Keratinocyte (primary cell): Measurements from ENCODE around the gene NLGN1.

Experiments
- CTCF ChIP-seq, 3 experiments: IDR thresholded peaks in 1 of 3; conservative IDR thresholded peaks in 1 of 3; optimal IDR thresholded peaks in 1 of 3; 2 replicates in 2 of 3; 3 replicates in 1 of 3; pipeline versions ENCODE3 to v1.5.1; 2011; ENCODE audit warnings: low read length in 3 of 3, mild to moderate bottlenecking in 3 of 3, moderate library complexity in 2 of 3, control low read depth in 1 of 3, inconsistent platforms in 1 of 3; ENCODE audit not compliant: insufficient read depth in 2 of 3; ENCODE audit errors: extremely low read depth in 1 of 3
- EZH2 ChIP-seq: IDR thresholded peaks from one replicate; pipeline ENCODE4 v1.6.1; 2012; ENCODE audit warnings: inconsistent platforms, mild to moderate bottlenecking, low read length, moderate library complexity

GRCh38 chr3:174035328-174035886, 637.9 kb downstream of the NLGN1 start:
- TF ChIP-seq CTCF (optimal IDR thresholded peaks at IDR 0.05 in 1 of 3, IDR thresholded peaks at IDR 0.05 in 1 of 3, conservative IDR thresholded peaks at IDR 0.05 in 1 of 3; ENCODE audit: extremely low read depth in 1 of 3, insufficient read depth in 2 of 3, low read length in 3 of 3) (no peak), EZH2 (no peak)
